Suprapubic skin (tissue), 3 donors: ENCODE data around the gene UBE3A.

Source experiments
- CTCF ChIP-seq, 2 donors: fragments of 200-600 bp in 1 of 2; fragments of 450-650 bp in 1 of 2; sonication (generic) in 1 of 2; IDR thresholded peaks; one replicate each; pipeline ENCODE4 v1.5.1; 2016 to 2019; ENCODE audit warnings: antibody characterized with exemption in 2 of 2, mild to moderate bottlenecking in 1 of 2, moderate library complexity in 1 of 2
- EP300 ChIP-seq: sonication (generic); formaldehyde crosslinking; IDR thresholded peaks from one replicate; pipeline ENCODE4 v1.6.1; 2017; ENCODE audit warnings: antibody characterized with exemption

- TF ChIP-seq CTCF (IDR thresholded peaks at IDR 0.05) (no peak), EP300 (no peak)
Measured at GRCh38 chr15:25469377-25469776, 30.6 kb upstream of the UBE3A start.
